Inferior parietal cortex (tissue), 1 donor: ENCODE measurements around the gene CACNA2D1.

Experiments used
- DNase-seq: peaks from one replicate; pipeline ENCODE4 v3.0.0-alpha.2; 2016; ENCODE audit errors: extremely low spot score

Gene CACNA2D1

GRCh38 chr7:82286096-82286797 lies 157.3 kb downstream of the CACNA2D1 start:
- no peak for DNase-seq

- no peak for DNase-seq
Measured at GRCh38 chr7:82284936-82285519, 158.5 kb downstream of the CACNA2D1 start.

GRCh38 chr7:82275342-82275741 lies 168.2 kb downstream of the CACNA2D1 start:
- no peak for DNase-seq

- DNase-seq: no peak
Measured at GRCh38 chr7:82274681-82275080, 168.9 kb downstream of the CACNA2D1 start.

- DNase-seq: no peak
Measured at GRCh38 chr7:82273886-82274285, 169.7 kb downstream of the CACNA2D1 start.

- no peak for DNase-seq
Measured at GRCh38 chr7:82270870-82271269, 172.7 kb downstream of the CACNA2D1 start.

GRCh38 chr7:82268632-82269031 lies 174.9 kb downstream of the CACNA2D1 start:
- no peak for DNase-seq

- no peak for DNase-seq
Measured at GRCh38 chr7:82266081-82266480, 177.5 kb downstream of the CACNA2D1 start.

- no peak for DNase-seq
Measured at GRCh38 chr7:82264783-82265305, 178.7 kb downstream of the CACNA2D1 start.

- DNase-seq: no peak
Measured at GRCh38 chr7:82263920-82264782, 179.4 kb downstream of the CACNA2D1 start.

- no peak for DNase-seq
Measured at GRCh38 chr7:82258181-82258580, 185.4 kb downstream of the CACNA2D1 start.

GRCh38 chr7:82257118-82257695 lies 186.4 kb downstream of the CACNA2D1 start:
- peak; percentile 66 for DNase-seq

GRCh38 chr7:82255706-82256105 lies 187.9 kb downstream of the CACNA2D1 start:
- no peak for DNase-seq

- no peak for DNase-seq
Measured at GRCh38 chr7:82250598-82250997, 193.0 kb downstream of the CACNA2D1 start.

GRCh38 chr7:82249979-82250378 lies 193.6 kb downstream of the CACNA2D1 start:
- DNase-seq: no peak

- no peak for DNase-seq
Measured at GRCh38 chr7:82247814-82248433, 195.7 kb downstream of the CACNA2D1 start.

GRCh38 chr7:82244947-82245517 lies 198.5 kb downstream of the CACNA2D1 start:
- no peak for DNase-seq

GRCh38 chr7:82241356-82241755 lies 202.2 kb downstream of the CACNA2D1 start:
- no peak for DNase-seq

GRCh38 chr7:82235713-82236112 lies 207.9 kb downstream of the CACNA2D1 start:
- DNase-seq: no peak

- peak; percentile 87 for DNase-seq
Measured at GRCh38 chr7:82234457-82235049, 209.0 kb downstream of the CACNA2D1 start.
